Neural cell (in vitro differentiated cells): ENCODE measurements around the gene ECEL1. TPM values are rescaled to one million over a fixed set of nuclear protein-coding genes. Genes with fewer than 3 reads are reported as not detected.

Experiments used
- H2AFZ ChIP-seq: fragments of 200-600, 300-800 bp; sonication (generic), shearing (Covaris generic); 2 replicates; pipeline ENCODE4 v1.6.0; 2014; ENCODE audit warnings: low read depth, mild to moderate bottlenecking, antibody characterized with exemption, low read length, moderate library complexity
- H3F3A ChIP-seq: fragments of 200-600 bp; shearing (Covaris generic); 2 replicates; pipeline ENCODE4 v1.6.1; 2016; ENCODE audit warnings: mild to moderate bottlenecking, moderate library complexity, mixed read lengths, antibody characterized with exemption, low read length; ENCODE audit not compliant: insufficient read depth, poor library complexity, severe bottlenecking
- H3K27ac ChIP-seq: fragments of 200-600, 300-800 bp; sonication (generic), shearing (Covaris generic); 2 replicates; pipeline ENCODE4 v1.5.1; 2014; ENCODE audit warnings: mild to moderate bottlenecking, low read length, moderate library complexity
- H3K27me3 ChIP-seq: fragments of 300-800, 200-600 bp; sonication (generic), shearing (Covaris generic); 2 replicates; pipeline ENCODE4 v1.6.0; 2014; ENCODE audit warnings: mild to moderate bottlenecking, low read depth, low read length, moderate library complexity; ENCODE audit not compliant: insufficient read depth
- H3K36me3 ChIP-seq: fragments of 300-800, 200-600 bp; sonication (generic), shearing (Covaris generic); 2 replicates; pipeline ENCODE4 v1.5.1; 2014; ENCODE audit warnings: mild to moderate bottlenecking, antibody characterized with exemption, low read length, moderate library complexity; ENCODE audit not compliant: insufficient read depth
- H3K4me2 ChIP-seq: fragments of 300-800, 200-600 bp; sonication (generic), shearing (Covaris generic); 2 replicates; pipeline ENCODE4 v1.6.0; 2014; ENCODE audit warnings: mild to moderate bottlenecking, low read length
- H3K4me3 ChIP-seq: fragments of 300-800, 200-600 bp; sonication (generic), shearing (Covaris generic); 2 replicates; pipeline ENCODE4 v1.5.1; 2014; ENCODE audit warnings: mild to moderate bottlenecking, low read length, moderate library complexity
- H3K79me2 ChIP-seq: fragments of 200-600 bp; shearing (Covaris generic); replicated peaks from 2 replicates; pipeline ENCODE4 v1.6.0; 2014; ENCODE audit warnings: mild to moderate bottlenecking, low read length, moderate library complexity; ENCODE audit not compliant: insufficient read depth
- H3K9ac ChIP-seq: fragments of 300-800, 200-600 bp; sonication (generic), shearing (Covaris generic); 2 replicates; pipeline ENCODE4 v1.6.1; 2016; ENCODE audit warnings: mild to moderate bottlenecking, low read length, mixed read lengths
- H3K9me2 ChIP-seq: fragments of 200-600 bp; shearing (Covaris generic); 2 replicates; pipeline ENCODE4 v1.6.1; 2016; ENCODE audit warnings: mild to moderate bottlenecking, low read length, mixed read lengths; ENCODE audit not compliant: insufficient read depth
- H3K9me3 ChIP-seq: fragments of 200-600, 300-800 bp; sonication (generic), shearing (Covaris generic); 2 replicates; pipeline ENCODE4 v1.6.1; 2016; ENCODE audit warnings: mild to moderate bottlenecking, mixed run types, low read length, moderate library complexity, mixed read lengths
- H4K20me1 ChIP-seq: fragments of 200-600 bp; shearing (Covaris generic); 2 replicates; pipeline ENCODE4 v1.6.1; 2016; ENCODE audit warnings: mild to moderate bottlenecking, mixed run types; ENCODE audit not compliant: insufficient read depth
- CTCF ChIP-seq: fragments of 450-650 bp; IDR thresholded peaks from 2 replicates; pipeline ENCODE4 v1.5.1; 2014; ENCODE audit warnings: antibody characterized with exemption, mild to moderate bottlenecking, moderate library complexity; ENCODE audit not compliant: poor library complexity, severe bottlenecking
- EP300 ChIP-seq: fragments of 450-650 bp; conservative IDR thresholded peaks from 2 replicates; pipeline ENCODE4 v1.6.1; 2014; ENCODE audit warnings: antibody characterized with exemption, mild to moderate bottlenecking, moderate library complexity; ENCODE audit not compliant: poor library complexity, severe bottlenecking
- EZH2 ChIP-seq: fragments of 200-600, 300-800 bp; shearing (Covaris generic), sonication (generic); IDR thresholded peaks from 2 replicates; pipeline ENCODE4 v1.6.1; 2014; ENCODE audit warnings: antibody characterized with exemption, low read length, borderline replicate concordance, mild to moderate bottlenecking; ENCODE audit not compliant: insufficient read depth, poor library complexity, severe bottlenecking
- MXI1 ChIP-seq: fragments of 450-650 bp; conservative IDR thresholded peaks from 2 replicates; pipeline ENCODE4 v1.6.1; 2014; ENCODE audit warnings: antibody characterized with exemption, mild to moderate bottlenecking; ENCODE audit not compliant: poor library complexity, severe bottlenecking
- POLR2AphosphoS5 ChIP-seq: IDR thresholded peaks from 2 replicates; pipeline ENCODE4 v1.6.1; 2012
- RAD21 ChIP-seq: fragments of 450-650 bp; conservative IDR thresholded peaks from 2 replicates; pipeline ENCODE4 v1.6.1; 2014; ENCODE audit warnings: antibody characterized with exemption, mild to moderate bottlenecking, moderate library complexity
- REST ChIP-seq: IDR thresholded peaks from 2 replicates; pipeline ENCODE4 v1.6.1; 2012; ENCODE audit warnings: borderline replicate concordance
- SMC3 ChIP-seq: fragments of 450-650 bp; conservative IDR thresholded peaks from 2 replicates; pipeline ENCODE4 v1.6.1; 2014; ENCODE audit warnings: antibody characterized with exemption, mild to moderate bottlenecking, moderate library complexity; ENCODE audit not compliant: poor library complexity
- TAF1 ChIP-seq: IDR thresholded peaks from 2 replicates; pipeline ENCODE4 v1.6.1; 2012; ENCODE audit warnings: low read depth
- polyA plus RNA-seq: library from polyadenylated mRNA; depleted of rRNA; stranded (reverse); fragments of >200 nt; gene quantifications from 2 replicates; pipeline ENCODE4 v1.2.3, GENCODE V29; 2014

The ECEL1 gene
- polyA plus RNA-seq, 1 donor from 2014 or later: 60.9 TPM

- no peak overlapping the region for H2AFZ ChIP-seq
- no peaks in the 10 kb centered on the region for H3K79me2 ChIP-seq
- H3K4me2 ChIP-seq: no peak overlapping the region
- H3K9ac ChIP-seq: no peak overlapping the region
- no peaks in the 10 kb centered on the region for H4K20me1 ChIP-seq
- H3K27me3 ChIP-seq: peaks cover 33% of the 10 kb centered on the region
- no peaks in the 10 kb centered on the region for H3K9me3 ChIP-seq
- H3K36me3 ChIP-seq: no peaks in the 10 kb centered on the region
- no peak overlapping the region for H3K27ac ChIP-seq
- TF ChIP-seq REST (no peak), MXI1 (no peak), CTCF (no peak), EZH2 (no peak), TAF1 (no peak), EP300 (no peak), RAD21 (no peak), SMC3 (no peak), POLR2AphosphoS5 (no peak)
- H3F3A ChIP-seq: no peaks in the 10 kb centered on the region
- H3K9me2 ChIP-seq: no peaks in the 10 kb centered on the region
- H3K4me3 ChIP-seq: no peak overlapping the region
These were observed 5.1 kb downstream of the ECEL1 start for GRCh38 chr2:232482301-232483238.

GRCh38 chr2:232481322-232482140 is 6.1 kb downstream of the ECEL1 start:
- H3F3A ChIP-seq: no peaks in the 10 kb centered on the region
- H3K4me3 ChIP-seq: no peak overlapping the region
- H3K9ac ChIP-seq: no peak overlapping the region
- H4K20me1 ChIP-seq: no peaks in the 10 kb centered on the region
- H3K79me2 ChIP-seq: no peaks in the 10 kb centered on the region
- no peak overlapping the region for H3K4me2 ChIP-seq
- no peak overlapping the region for H3K27ac ChIP-seq
- TF ChIP-seq TAF1 (no peak), EZH2 (no peak), EP300 (no peak), RAD21 (no peak), POLR2AphosphoS5 (no peak), REST (no peak), CTCF (no peak)
- H3K27me3 ChIP-seq: peaks cover 25% of the 10 kb centered on the region
- H3K9me3 ChIP-seq: no peaks in the 10 kb centered on the region
- no peak overlapping the region for H2AFZ ChIP-seq
- H3K9me2 ChIP-seq: no peaks in the 10 kb centered on the region
- H3K36me3 ChIP-seq: no peaks in the 10 kb centered on the region
